ENCODE results near the gene TTC7B.

GRCh38 chr14:90617961-90618360, 198.3 kb downstream of the TTC7B start:
- TF ChIP-seq EP300 (IDR thresholded peaks at IDR 0.05; ENCODE audit: borderline replicate concordance) (no peak), EGR1 (IDR thresholded peaks at IDR 0.05) (no peak), CEBPB (IDR thresholded peaks at IDR 0.05) (no peak), TEAD4 (IDR thresholded peaks at IDR 0.05) (no peak), REST (IDR thresholded peaks at IDR 0.05; ENCODE audit: low read depth) (no peak), YY1 (IDR thresholded peaks at IDR 0.05; ENCODE audit: low read depth) (no peak), RAD21 (IDR thresholded peaks at IDR 0.05; ENCODE audit: low read depth) (no peak), NFIC (IDR thresholded peaks at IDR 0.05) (no peak)
